Hepatocyte (in vitro differentiated cells): Measurements from ENCODE around the gene IL6. TPM values are rescaled to one million over a fixed set of nuclear protein-coding genes. Genes with fewer than 3 reads are reported as not detected.
"Not testable (repeated sequence)": the region's sequence is repeated elsewhere in the genome, so short reads cannot be mapped to it uniquely, and the experiment has no call there.

ENCODE experiments used
- DNase-seq: peaks from one replicate; pipeline ENCODE4 v3.0.0-alpha.2; 2016; ENCODE audit warnings: low spot score
- H2AFZ ChIP-seq: fragments of 200-600 bp; sonication (generic); 2 replicates; pipeline ENCODE4 v1.6.0; 2016; ENCODE audit warnings: antibody characterized with exemption, mild to moderate bottlenecking
- H3K27ac ChIP-seq: fragments of 200-600 bp; sonication (generic); 2 replicates; pipeline ENCODE4 v1.5.1; 2016; ENCODE audit warnings: mild to moderate bottlenecking
- H3K27me3 ChIP-seq: fragments of 200-600 bp; sonication (generic); 2 replicates; pipeline ENCODE4 v1.6.1; 2016
- H3K36me3 ChIP-seq: fragments of 200-600 bp; sonication (generic); replicated peaks from 2 replicates; pipeline ENCODE4 v1.5.1; 2016; ENCODE audit warnings: low read depth; ENCODE audit not compliant: insufficient read depth
- H3K4me1 ChIP-seq: fragments of 200-600 bp; sonication (generic); 2 replicates; pipeline ENCODE4 v1.5.1; 2016; ENCODE audit warnings: mild to moderate bottlenecking, moderate library complexity; ENCODE audit not compliant: insufficient read depth
- H3K4me2 ChIP-seq: fragments of 200-600 bp; sonication (generic); 2 replicates; pipeline ENCODE4 v1.6.0; 2016
- H3K4me3 ChIP-seq: fragments of 200-600 bp; sonication (generic); 2 replicates; pipeline ENCODE4 v1.5.1; 2016; ENCODE audit warnings: mild to moderate bottlenecking
- H3K79me2 ChIP-seq: fragments of 200-600 bp; sonication (generic); 2 replicates; pipeline ENCODE4 v1.6.0; 2017; ENCODE audit warnings: mild to moderate bottlenecking
- H3K9me2 ChIP-seq: fragments of 200-600 bp; sonication (generic); replicated peaks from 2 replicates; pipeline ENCODE4 v1.6.0; 2017; ENCODE audit warnings: mild to moderate bottlenecking; ENCODE audit not compliant: insufficient read depth
- H3K9me3 ChIP-seq: fragments of 200-600 bp; sonication (generic); 2 replicates; pipeline ENCODE4 v1.5.1; 2016; ENCODE audit warnings: low read depth, mild to moderate bottlenecking
- H4K20me1 ChIP-seq: fragments of 200-600 bp; sonication (generic); 2 replicates; pipeline ENCODE4 v1.6.0; 2016; ENCODE audit warnings: mild to moderate bottlenecking; ENCODE audit not compliant: insufficient read depth, poor library complexity, severe bottlenecking
- CTCF ChIP-seq: fragments of 200-600 bp; sonication (generic); IDR thresholded peaks from 2 replicates; pipeline ENCODE4 v1.5.1; 2016; ENCODE audit warnings: antibody characterized with exemption, mild to moderate bottlenecking; ENCODE audit not compliant: poor library complexity
- EZH2 ChIP-seq: fragments of 200-600 bp; sonication (generic); IDR thresholded peaks from 2 replicates; pipeline ENCODE4 v1.6.1; 2016; ENCODE audit warnings: antibody characterized with exemption, mild to moderate bottlenecking, borderline replicate concordance
- EZH2phosphoT487 ChIP-seq: fragments of 200-600 bp; sonication (generic); IDR thresholded peaks from one replicate; pipeline ENCODE4 v1.6.1; 2018; ENCODE audit warnings: antibody characterized with exemption, mild to moderate bottlenecking, low read depth, moderate library complexity; ENCODE audit not compliant: unreplicated experiment, severe bottlenecking
- WGBS: methylation state at CpG from one replicate; pipeline ENCODE4 v1.1.6; 2016; ENCODE audit warnings: low lambda C conversion rate; ENCODE audit errors: missing lambda C conversion rate; 5-methylcytosine and 5-hydroxymethylcytosine counted together
- polyA plus RNA-seq: library from polyadenylated mRNA; unstranded; fragments of >200 nt; fragmentation: Nextera tagmentation; extraction: Ambion mirVana; gene quantifications from 2 replicates; pipeline ENCODE4 v1.2.1, GENCODE V29; 2016
- total RNA-seq: library from RNA; depleted of rRNA; stranded (reverse); fragments of >200 nt; gene quantifications from 2 replicates; pipeline ENCODE4 v1.2.3, GENCODE V29; 2014

IL6 gene
- total and polyA plus RNA-seq, 2 experiments from 2014 or later: 3.4 to 4.3 TPM

- Histone ChIP-seq H3K79me2 (no peaks in the 10 kb centered on the region), H4K20me1 (no peaks in the 10 kb centered on the region), H3K36me3 (no peaks in the 10 kb centered on the region), H2AFZ (no peak overlapping the region), H3K27ac (no peak overlapping the region), H3K4me1 (no peaks in the 10 kb centered on the region), H3K9me3 (no peaks in the 10 kb centered on the region), H3K4me3 (no peak overlapping the region), H3K27me3 (no peaks in the 10 kb centered on the region), H3K9me2 (no peaks in the 10 kb centered on the region), H3K4me2 (no peak overlapping the region)
- 81% methylated on average over 4 of the region's 4 CpGs for WGBS
- TF ChIP-seq EZH2 (no peak), EZH2phosphoT487 (no peak), CTCF (no peak)
- DNase-seq: no peak
These were observed 24.5 kb upstream of the IL6 start for GRCh38 chr7:22702516-22702915.

- H3K4me2 ChIP-seq, DNase-seq: not testable (repeated sequence)
These were observed 23.7 kb upstream of the IL6 start for GRCh38 chr7:22703107-22703855.

GRCh38 chr7:22703978-22704610 is 22.9 kb upstream of the IL6 start:
- not testable (repeated sequence) for H3K27ac ChIP-seq, H3K9me2 ChIP-seq, H3K79me2 ChIP-seq, H4K20me1 ChIP-seq, H2AFZ ChIP-seq, H3K27me3 ChIP-seq, H3K9me3 ChIP-seq, H3K36me3 ChIP-seq, DNase-seq, H3K4me1 ChIP-seq, H3K4me3 ChIP-seq, H3K4me2 ChIP-seq
- WGBS: 72% methylated on average over 17 of the region's 17 CpGs

More at GRCh38 chr7:22703107-22703855, 23.7 kb upstream of the IL6 start:
- not testable (repeated sequence) for H3K36me3 ChIP-seq, H3K9me2 ChIP-seq, H3K9me3 ChIP-seq, H3K27ac ChIP-seq, H4K20me1 ChIP-seq, H3K27me3 ChIP-seq, H3K79me2 ChIP-seq, H3K4me1 ChIP-seq, H2AFZ ChIP-seq, H3K4me3 ChIP-seq
- 54% methylated on average over 8 of the region's 10 CpGs for WGBS

GRCh38 chr7:22704722-22705121 is 22.3 kb upstream of the IL6 start:
- not testable (repeated sequence) for H3K27ac ChIP-seq, H3K36me3 ChIP-seq, H3K79me2 ChIP-seq, H3K9me2 ChIP-seq, H2AFZ ChIP-seq, H3K4me1 ChIP-seq, H3K4me2 ChIP-seq, H3K9me3 ChIP-seq, H4K20me1 ChIP-seq, H3K4me3 ChIP-seq, H3K27me3 ChIP-seq, DNase-seq
- 80% methylated on average over 6 of the region's 6 CpGs for WGBS

GRCh38 chr7:22705874-22706273 is 21.1 kb upstream of the IL6 start:
- H3K9me3 ChIP-seq, H3K4me3 ChIP-seq, H3K4me2 ChIP-seq, DNase-seq, H3K4me1 ChIP-seq, H3K27me3 ChIP-seq, H3K79me2 ChIP-seq, H2AFZ ChIP-seq, H4K20me1 ChIP-seq, H3K9me2 ChIP-seq, H3K27ac ChIP-seq, H3K36me3 ChIP-seq: not testable (repeated sequence)
- WGBS: 85% methylated on average over 7 of the region's 7 CpGs

- not testable (repeated sequence) for H3K4me3 ChIP-seq, H3K27me3 ChIP-seq, H2AFZ ChIP-seq, H3K36me3 ChIP-seq, H3K4me2 ChIP-seq, H4K20me1 ChIP-seq, H3K79me2 ChIP-seq, H3K9me3 ChIP-seq, H3K4me1 ChIP-seq, DNase-seq, H3K9me2 ChIP-seq, H3K27ac ChIP-seq
- 85% methylated on average over 6 of the region's 6 CpGs for WGBS
These were observed 19.8 kb upstream of the IL6 start for GRCh38 chr7:22707026-22707691.

- 60% methylated on average over 4 of the region's 4 CpGs for WGBS
- not testable (repeated sequence) for H3K4me3 ChIP-seq, H3K9me3 ChIP-seq, H3K27ac ChIP-seq, H3K36me3 ChIP-seq, H3K9me2 ChIP-seq, H3K4me2 ChIP-seq, H2AFZ ChIP-seq, DNase-seq, H3K79me2 ChIP-seq, H3K27me3 ChIP-seq, H4K20me1 ChIP-seq, H3K4me1 ChIP-seq
These were observed 18.8 kb upstream of the IL6 start for GRCh38 chr7:22708214-22708613.
